ENCODE data around the gene PAK2. TPM values are rescaled to one million over a fixed set of nuclear protein-coding genes. Genes with fewer than 3 reads are reported as not detected.

Gene PAK2
- total and polyA plus RNA-seq, 9 of the 15 experiments (the other 6 are each of a cell fraction or from before 2014, with no cell fraction given) = 13.2 to 72.4 (median 35.7) TPM

GRCh38 chr3:196790636-196791035, 51.0 kb downstream of the PAK2 start (continued):
- TF ChIP-seq, protein P1, sequence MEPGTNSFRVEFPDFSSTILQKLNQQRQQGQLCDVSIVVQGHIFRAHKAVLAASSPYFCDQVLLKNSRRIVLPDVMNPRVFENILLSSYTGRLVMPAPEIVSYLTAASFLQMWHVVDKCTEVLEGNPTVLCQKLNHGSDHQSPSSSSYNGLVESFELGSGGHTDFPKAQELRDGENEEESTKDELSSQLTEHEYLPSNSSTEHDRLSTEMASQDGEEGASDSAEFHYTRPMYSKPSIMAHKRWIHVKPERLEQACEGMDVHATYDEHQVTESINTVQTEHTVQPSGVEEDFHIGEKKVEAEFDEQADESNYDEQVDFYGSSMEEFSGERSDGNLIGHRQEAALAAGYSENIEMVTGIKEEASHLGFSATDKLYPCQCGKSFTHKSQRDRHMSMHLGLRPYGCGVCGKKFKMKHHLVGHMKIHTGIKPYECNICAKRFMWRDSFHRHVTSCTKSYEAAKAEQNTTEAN (CRISPR knock-in tag; IDR thresholded peaks at IDR 0.05) = no peak
- TF ChIP-seq ZFP36 (IDR thresholded peaks at IDR 0.05; ENCODE audit: low read depth, low read length, partially characterized antibody) = no peak
- TF ChIP-seq NELFE (IDR thresholded peaks at IDR 0.05; ENCODE audit: insufficient read depth, insufficient read length) = no peak
- no peak for TF ChIP-seq MTA3 (IDR thresholded peaks at IDR 0.05; ENCODE audit: borderline replicate concordance)
- no peak for TF ChIP-seq ATF2 (CRISPR knock-in tag; IDR thresholded peaks at IDR 0.05)
- TF ChIP-seq ZNF408 (CRISPR knock-in tag; IDR thresholded peaks at IDR 0.05; ENCODE audit: low read depth) = no peak
- no peak for TF ChIP-seq NR2C2 (CRISPR knock-in tag; IDR thresholded peaks at IDR 0.05)
- TF ChIP-seq NR2C2 (tag; IDR thresholded peaks at IDR 0.05) = no peak
- no peak for TF ChIP-seq ETS2 (tag; IDR thresholded peaks at IDR 0.05; ENCODE audit: borderline replicate concordance, poor library complexity, severe bottlenecking)
- no peak for TF ChIP-seq TRIM25 (IDR thresholded peaks at IDR 0.05; ENCODE audit: borderline replicate concordance)
- no peak for TF ChIP-seq SIN3A (IDR thresholded peaks at IDR 0.05; ENCODE audit: borderline replicate concordance in 2 of 2, control insufficient read depth in 1 of 2, low read depth in 2 of 2, low read length in 2 of 2)
